AG09309 (cell line): ENCODE measurements around the gene SULF2.

ENCODE experiments used
- DNase-seq: peaks from one replicate; pipeline ENCODE4 v3.0.0-alpha.2; 2010; ENCODE audit warnings: low read depth
- H3K4me3 ChIP-seq: 2 replicates; pipeline ENCODE4 v1.5.1; 2011; ENCODE audit warnings: mild to moderate bottlenecking, low read depth, low read length, moderate library complexity; ENCODE audit not compliant: control insufficient read depth
- TF ChIP-seq, protein P1 (sequence below): IDR thresholded peaks from 2 replicates; pipeline ENCODE4 v1.5.1; 2011; ENCODE audit warnings: mild to moderate bottlenecking, low read depth, low read length, inconsistent platforms; ENCODE audit not compliant: insufficient read depth, control insufficient read depth; ENCODE audit errors: missing control alignments

Gene SULF2

DNA sequence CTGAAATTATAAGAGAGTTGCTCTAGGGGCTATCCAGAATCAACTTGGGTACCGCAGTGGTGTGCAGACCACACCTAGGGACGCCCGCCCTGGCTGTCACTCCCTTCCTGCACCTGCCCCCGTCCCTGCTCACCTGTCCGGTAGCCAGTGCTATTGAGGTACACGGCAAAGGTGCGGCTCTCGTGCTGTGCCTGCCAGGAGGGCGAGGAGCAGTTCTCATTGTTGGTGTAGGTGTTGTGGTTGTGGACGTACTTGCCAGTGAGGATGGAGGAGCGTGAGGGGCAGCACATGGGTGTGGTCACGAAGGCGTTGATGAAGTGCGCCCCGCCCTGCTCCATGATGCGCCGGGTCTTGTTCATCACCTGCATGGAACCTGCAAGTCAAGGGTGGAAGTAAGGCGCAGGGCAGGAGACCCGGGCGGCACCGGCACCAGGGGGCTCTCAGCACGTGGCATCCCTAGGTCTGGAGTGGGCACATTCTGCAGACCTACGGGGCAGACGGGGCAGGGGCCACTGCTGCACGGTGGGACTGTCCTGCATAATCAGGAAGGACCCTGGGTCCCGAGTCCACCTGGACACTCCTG, 48.6 kb downstream of the SULF2 start:
- no peak for DNase-seq
- H3K4me3 ChIP-seq, result no peak overlapping the region
- TF ChIP-seq, protein P1, sequence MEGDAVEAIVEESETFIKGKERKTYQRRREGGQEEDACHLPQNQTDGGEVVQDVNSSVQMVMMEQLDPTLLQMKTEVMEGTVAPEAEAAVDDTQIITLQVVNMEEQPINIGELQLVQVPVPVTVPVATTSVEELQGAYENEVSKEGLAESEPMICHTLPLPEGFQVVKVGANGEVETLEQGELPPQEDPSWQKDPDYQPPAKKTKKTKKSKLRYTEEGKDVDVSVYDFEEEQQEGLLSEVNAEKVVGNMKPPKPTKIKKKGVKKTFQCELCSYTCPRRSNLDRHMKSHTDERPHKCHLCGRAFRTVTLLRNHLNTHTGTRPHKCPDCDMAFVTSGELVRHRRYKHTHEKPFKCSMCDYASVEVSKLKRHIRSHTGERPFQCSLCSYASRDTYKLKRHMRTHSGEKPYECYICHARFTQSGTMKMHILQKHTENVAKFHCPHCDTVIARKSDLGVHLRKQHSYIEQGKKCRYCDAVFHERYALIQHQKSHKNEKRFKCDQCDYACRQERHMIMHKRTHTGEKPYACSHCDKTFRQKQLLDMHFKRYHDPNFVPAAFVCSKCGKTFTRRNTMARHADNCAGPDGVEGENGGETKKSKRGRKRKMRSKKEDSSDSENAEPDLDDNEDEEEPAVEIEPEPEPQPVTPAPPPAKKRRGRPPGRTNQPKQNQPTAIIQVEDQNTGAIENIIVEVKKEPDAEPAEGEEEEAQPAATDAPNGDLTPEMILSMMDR, result no peak

DNA sequence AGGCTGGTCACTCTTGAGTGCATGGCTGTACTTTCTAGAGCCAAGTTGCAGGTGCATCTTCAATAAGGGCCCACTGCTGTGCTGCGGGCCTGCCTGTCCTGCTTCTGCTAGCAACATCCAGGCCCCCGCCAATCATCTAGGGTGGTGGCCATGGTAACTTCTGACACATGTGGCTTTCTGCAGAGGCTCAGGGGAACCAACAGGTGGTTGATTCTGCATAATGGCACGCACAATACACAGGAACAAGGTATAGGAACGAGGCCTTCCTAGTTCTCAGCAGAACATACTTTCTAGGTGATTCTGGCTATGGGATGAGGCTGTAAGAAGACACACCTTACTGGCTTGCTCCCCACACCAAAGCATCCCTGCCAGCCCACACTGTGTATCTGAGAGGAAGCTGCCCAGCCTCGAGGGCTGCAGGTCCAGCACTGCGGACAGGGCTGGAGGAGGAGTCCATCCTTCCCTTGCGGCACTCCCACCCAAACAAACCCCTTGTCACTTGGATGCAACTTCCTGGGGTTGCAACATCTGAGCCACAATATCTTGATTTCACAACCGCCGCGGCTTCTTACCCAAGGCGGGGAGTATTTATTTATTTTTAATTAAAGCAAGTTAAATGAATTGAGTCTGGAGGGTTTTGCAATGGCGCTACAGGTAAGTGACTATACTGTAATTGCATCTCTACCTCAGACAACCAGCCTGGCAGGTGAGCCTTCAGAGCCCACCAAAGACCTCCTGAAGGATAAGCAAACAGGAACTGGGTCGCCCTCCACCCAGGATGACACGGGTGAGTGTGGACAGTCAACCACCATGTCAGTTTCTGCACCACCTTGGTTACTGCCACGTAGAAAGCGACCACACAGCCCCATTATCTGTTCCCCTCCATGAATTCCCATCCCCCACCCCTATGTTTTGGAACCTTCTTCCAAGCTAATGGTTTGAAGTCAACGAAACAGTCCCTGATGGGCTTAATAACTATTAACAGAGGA, 49.6 kb downstream of the SULF2 start:
- TF ChIP-seq, protein P1, result no peak
- no peak overlapping the region for H3K4me3 ChIP-seq
- DNase-seq, result no peak

DNA sequence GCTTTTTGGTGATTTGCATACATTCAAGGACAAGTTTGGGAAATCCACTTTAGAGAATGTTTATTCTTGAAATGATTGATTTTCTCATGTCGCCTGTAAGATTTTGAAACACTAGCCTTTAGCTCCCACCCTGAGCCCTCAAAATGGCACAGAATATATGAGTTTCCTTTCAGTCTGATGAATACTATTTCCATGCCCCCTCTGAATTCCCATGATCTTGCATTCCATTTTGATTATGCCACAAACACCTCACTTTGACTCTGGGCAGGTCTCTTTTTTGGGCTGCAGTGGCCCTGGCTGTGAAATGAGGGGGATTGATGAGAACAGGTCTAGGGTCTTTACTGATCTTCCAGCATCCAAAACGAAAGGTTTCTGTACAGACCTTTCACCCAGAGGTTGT, 50.4 kb downstream of the SULF2 start:
- TF ChIP-seq, protein P1, result no peak
- DNase-seq, result no peak
- H3K4me3 ChIP-seq, result no peak overlapping the region

DNA sequence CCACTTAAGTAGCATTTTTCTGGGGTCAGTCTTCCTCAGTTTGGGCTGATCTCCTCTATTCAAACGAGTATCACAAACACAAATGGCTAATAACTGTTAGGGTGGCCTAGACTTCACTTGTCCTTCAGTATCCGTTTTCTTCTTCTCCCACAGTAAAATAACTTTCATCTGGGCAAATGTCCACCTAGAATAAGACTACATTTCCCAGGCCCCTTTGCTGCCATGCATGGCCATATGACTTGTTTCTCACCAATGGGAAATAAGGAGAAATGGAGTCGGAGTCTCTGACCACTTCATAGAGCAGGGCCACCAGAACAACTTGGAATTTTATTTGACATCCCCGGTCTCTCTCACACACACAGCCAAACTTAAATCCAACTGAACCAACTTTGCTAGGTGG, 51.4 kb downstream of the SULF2 start:
- no peak overlapping the region for H3K4me3 ChIP-seq
- no peak for DNase-seq
- TF ChIP-seq, protein P1, result no peak

DNA sequence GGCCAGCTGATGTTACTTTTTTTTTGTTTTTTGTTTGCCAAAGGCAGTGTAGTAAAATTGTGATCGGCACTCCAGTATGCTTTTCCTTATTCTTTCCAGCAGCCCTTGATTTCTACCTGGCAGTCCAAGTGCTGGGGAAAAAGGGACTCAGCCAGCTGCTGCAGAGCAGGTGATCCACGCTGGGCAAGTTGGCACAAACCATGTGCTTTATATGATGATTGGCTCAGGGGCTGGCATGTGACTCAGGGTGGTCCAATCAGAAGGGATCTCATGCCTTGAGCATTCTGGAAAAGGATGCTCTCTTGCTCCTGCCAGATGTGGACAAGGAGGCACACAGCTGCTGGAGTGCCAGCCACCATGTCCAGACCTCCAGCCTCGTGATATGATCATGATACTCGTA, 54.5 kb downstream of the SULF2 start:
- H3K4me3 ChIP-seq, result no peak overlapping the region
- TF ChIP-seq, protein P1, result no peak
- DNase-seq, result no peak

DNA sequence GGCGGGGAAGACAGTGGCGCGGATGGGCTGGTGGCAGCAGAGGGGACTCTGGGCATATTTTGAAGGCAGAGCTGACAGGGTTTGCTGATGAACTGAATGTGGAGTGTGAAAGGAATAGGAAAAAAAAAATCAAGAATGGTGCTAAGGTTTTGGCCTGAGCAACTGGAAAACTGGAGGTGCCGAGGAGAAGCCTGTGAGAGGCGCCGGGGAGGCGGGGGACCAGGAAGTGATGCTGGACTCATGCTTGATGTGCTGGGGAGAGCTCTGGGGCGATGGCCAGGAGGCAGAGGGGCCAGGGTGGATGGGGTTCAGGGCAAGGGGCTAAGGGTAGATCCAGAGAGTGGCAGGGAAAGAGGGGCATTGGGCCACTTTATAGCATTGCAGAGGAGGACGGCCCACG, 55.8 kb downstream of the SULF2 start:
- TF ChIP-seq, protein P1, result no peak
- DNase-seq, result no peak

More for the DNA sequence above, 55.8 kb downstream of the SULF2 start:
- no peak overlapping the region for H3K4me3 ChIP-seq
